DND-41 (cell line): Measurements from ENCODE around the gene AFF1.

Source experiments
- ATAC-seq: fragments of 200-7000 bp; cut with Tn5 transposase; 3 replicates; pipeline ENCODE4 v1.9.1; 2021; ENCODE audit warnings: low read depth; ENCODE audit not compliant: insufficient read depth
- DNase-seq: peaks from one replicate; pipeline ENCODE4 v3.0.0-alpha.2; 2020
- H2AFZ ChIP-seq: 2 replicates; pipeline ENCODE4 v1.6.0; 2012; ENCODE audit warnings: low read depth, low read length
- H3K27ac ChIP-seq: 2 replicates; pipeline ENCODE4 v1.5.1; 2012; ENCODE audit warnings: low read length, inconsistent platforms
- H3K27me3 ChIP-seq: fragments of 200-600 bp; sonication (generic); 2 replicates; pipeline ENCODE4 v1.6.0; 2012; ENCODE audit warnings: low read length, mild to moderate bottlenecking, inconsistent platforms; ENCODE audit not compliant: insufficient read depth, poor library complexity
- H3K36me3 ChIP-seq: 2 replicates; pipeline ENCODE4 v1.5.1; 2012; ENCODE audit warnings: low read length, inconsistent platforms; ENCODE audit not compliant: insufficient read depth
- H3K4me1 ChIP-seq: 2 replicates; pipeline ENCODE4 v1.5.1; 2012; ENCODE audit warnings: mild to moderate bottlenecking, low read length; ENCODE audit not compliant: insufficient read depth
- H3K4me2 ChIP-seq: 2 replicates; pipeline ENCODE4 v1.6.0; 2012; ENCODE audit warnings: mild to moderate bottlenecking, moderate library complexity, low read length, inconsistent platforms; ENCODE audit not compliant: insufficient read depth
- H3K4me3 ChIP-seq, 2 experiments: fragments of 200-600 bp in 1 of 2; shearing (Covaris generic) in 1 of 2; 2 replicates each; pipeline ENCODE4 v1.5.1; 2012 to 2016; ENCODE audit warnings: inconsistent platforms in 2 of 2, low read length in 2 of 2, mild to moderate bottlenecking in 2 of 2, low read depth in 1 of 2, moderate library complexity in 1 of 2
- H3K79me2 ChIP-seq: 2 replicates; pipeline ENCODE4 v1.6.0; 2012; ENCODE audit warnings: low read length, inconsistent platforms; ENCODE audit not compliant: insufficient read depth
- H3K9ac ChIP-seq: 2 replicates; pipeline ENCODE4 v1.6.0; 2012; ENCODE audit warnings: low read depth, mild to moderate bottlenecking, inconsistent platforms, low read length, moderate library complexity
- H3K9me3 ChIP-seq: 2 replicates; pipeline ENCODE4 v1.5.1; 2012; ENCODE audit warnings: low read length, moderate library complexity, mild to moderate bottlenecking, inconsistent platforms; ENCODE audit not compliant: insufficient read depth, severe bottlenecking
- H4K20me1 ChIP-seq: 2 replicates; pipeline ENCODE4 v1.6.0; 2012; ENCODE audit warnings: low read length; ENCODE audit not compliant: insufficient read depth
- EZH2 ChIP-seq: IDR thresholded peaks from 3 replicates; pipeline ENCODE4 v1.6.1; 2012; ENCODE audit warnings: borderline replicate concordance, low read depth, mild to moderate bottlenecking, moderate library complexity, low read length, inconsistent platforms; ENCODE audit not compliant: severe bottlenecking
- TF ChIP-seq, protein P1 (sequence below): IDR thresholded peaks from 2 replicates; pipeline ENCODE4 v1.5.1; 2012; ENCODE audit warnings: borderline replicate concordance, low read length, moderate library complexity, mild to moderate bottlenecking; ENCODE audit not compliant: poor library complexity, severe bottlenecking; ENCODE audit errors: extremely low read depth

AFF1 gene

DNA sequence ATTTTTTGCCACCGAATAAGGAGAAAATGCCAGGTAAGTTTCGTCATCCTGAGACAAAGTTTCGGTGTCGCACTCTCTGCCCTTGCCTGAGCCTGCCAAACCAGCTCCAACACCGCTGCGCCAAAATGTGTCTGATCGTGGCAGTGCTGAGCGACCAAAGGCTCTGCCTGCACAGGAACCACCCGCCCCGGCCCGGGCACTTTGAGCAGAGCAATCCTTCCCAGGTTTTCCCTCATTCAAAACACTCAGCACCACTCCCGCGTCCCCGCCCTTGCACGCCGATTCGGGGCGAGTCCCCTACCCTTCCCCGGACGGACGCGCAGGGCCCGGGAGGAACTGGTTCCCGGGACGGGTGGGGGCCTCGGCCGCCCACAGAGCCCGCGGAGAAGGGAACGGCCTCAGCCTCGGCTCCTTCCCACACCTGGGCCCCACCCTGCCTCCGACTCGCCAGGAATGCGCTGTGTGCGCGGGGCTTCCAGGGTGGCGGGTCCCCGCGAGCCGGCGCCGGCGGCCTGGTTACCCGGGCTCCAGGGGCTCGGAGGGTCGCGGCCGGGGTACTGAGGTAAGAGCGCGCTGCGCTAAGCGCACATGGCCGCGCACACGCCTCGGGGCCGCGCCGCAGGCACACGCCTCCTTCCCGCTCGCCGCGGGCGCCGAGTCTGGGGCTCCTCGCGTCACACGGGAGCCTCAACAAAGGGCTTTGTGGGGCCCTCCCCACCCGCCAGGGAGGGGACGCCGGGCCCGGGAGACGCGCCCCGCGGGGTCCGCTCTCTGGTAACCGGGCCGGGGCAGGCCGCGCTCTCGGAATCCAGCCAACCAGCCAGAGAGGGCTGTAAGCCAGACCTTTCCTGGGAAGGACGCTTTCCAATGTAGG lies 42.8 kb upstream of the AFF1 start, which contains the start of gene C4orf36:
C4orf36 (minus strand) TSS at position 661 of the 874 bp plus-strand sequence. CDS start 902 bp downstream, outside the sequence.
- no peaks in the 10 kb centered on the region for H4K20me1 ChIP-seq
- H3K4me2 ChIP-seq = peak within 1 kb of the TSS; percentile 71
- H3K27me3 ChIP-seq = peaks cover 11% of the 10 kb centered on the region
- no peaks in the 10 kb centered on the region for H3K9me3 ChIP-seq
- no peaks in the 10 kb centered on the region for H3K79me2 ChIP-seq
- H3K27ac ChIP-seq = no peak within 1 kb of the TSS
- H3K4me1 ChIP-seq = peaks cover 14% of the 10 kb centered on the region
- DNase-seq = peak; percentile 38
- peak within 1 kb of the TSS; percentile 53 for H3K9ac ChIP-seq
- H3K4me3 ChIP-seq = peak within 1 kb of the TSS; percentile 21 to 57; a peak in 3 of 4 replicates
- ATAC-seq = peak; percentile 78
- H2AFZ ChIP-seq = peak within 1 kb of the TSS; percentile 71
- no peaks in the 10 kb centered on the region for H3K36me3 ChIP-seq
- TF ChIP-seq EZH2 = no peak
- TF ChIP-seq, protein P1, sequence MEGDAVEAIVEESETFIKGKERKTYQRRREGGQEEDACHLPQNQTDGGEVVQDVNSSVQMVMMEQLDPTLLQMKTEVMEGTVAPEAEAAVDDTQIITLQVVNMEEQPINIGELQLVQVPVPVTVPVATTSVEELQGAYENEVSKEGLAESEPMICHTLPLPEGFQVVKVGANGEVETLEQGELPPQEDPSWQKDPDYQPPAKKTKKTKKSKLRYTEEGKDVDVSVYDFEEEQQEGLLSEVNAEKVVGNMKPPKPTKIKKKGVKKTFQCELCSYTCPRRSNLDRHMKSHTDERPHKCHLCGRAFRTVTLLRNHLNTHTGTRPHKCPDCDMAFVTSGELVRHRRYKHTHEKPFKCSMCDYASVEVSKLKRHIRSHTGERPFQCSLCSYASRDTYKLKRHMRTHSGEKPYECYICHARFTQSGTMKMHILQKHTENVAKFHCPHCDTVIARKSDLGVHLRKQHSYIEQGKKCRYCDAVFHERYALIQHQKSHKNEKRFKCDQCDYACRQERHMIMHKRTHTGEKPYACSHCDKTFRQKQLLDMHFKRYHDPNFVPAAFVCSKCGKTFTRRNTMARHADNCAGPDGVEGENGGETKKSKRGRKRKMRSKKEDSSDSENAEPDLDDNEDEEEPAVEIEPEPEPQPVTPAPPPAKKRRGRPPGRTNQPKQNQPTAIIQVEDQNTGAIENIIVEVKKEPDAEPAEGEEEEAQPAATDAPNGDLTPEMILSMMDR = no peak

DNA sequence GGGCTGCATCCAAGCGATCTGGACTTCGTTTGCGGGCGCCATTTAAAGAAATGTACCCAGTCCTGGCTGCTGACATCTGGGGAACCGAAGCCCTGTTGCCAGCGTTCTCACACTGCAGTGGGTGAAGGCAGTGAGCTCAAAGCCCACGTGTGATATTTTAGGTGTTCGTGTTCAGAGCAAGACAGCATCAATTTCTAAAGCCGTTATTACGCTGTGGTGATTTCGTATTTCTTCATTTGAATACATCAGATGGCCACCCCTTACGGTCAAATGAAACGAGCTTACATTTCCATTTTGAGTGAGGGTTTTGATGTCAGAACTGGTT lies 42.2 kb upstream of the AFF1 start:
- Histone ChIP-seq H3K27me3 (peaks cover 11% of the 10 kb centered on the region), H3K27ac (no peak overlapping the region), H3K79me2 (no peaks in the 10 kb centered on the region), H4K20me1 (no peaks in the 10 kb centered on the region), H2AFZ (peak overlapping the region; percentile 71), H3K36me3 (no peaks in the 10 kb centered on the region), H3K4me3 (peak overlapping the region; percentile 21 to 57; a peak in 3 of 4 replicates), H3K4me1 (peaks cover 14% of the 10 kb centered on the region), H3K4me2 (peak overlapping the region; percentile 71), H3K9ac (peak overlapping the region; percentile 53), H3K9me3 (no peaks in the 10 kb centered on the region)
- DNase-seq = no peak
- ATAC-seq = peak; percentile 41; the same call in 2 of the 3 replicates
- no peak for TF ChIP-seq EZH2
- TF ChIP-seq, protein P1 = no peak

DNA sequence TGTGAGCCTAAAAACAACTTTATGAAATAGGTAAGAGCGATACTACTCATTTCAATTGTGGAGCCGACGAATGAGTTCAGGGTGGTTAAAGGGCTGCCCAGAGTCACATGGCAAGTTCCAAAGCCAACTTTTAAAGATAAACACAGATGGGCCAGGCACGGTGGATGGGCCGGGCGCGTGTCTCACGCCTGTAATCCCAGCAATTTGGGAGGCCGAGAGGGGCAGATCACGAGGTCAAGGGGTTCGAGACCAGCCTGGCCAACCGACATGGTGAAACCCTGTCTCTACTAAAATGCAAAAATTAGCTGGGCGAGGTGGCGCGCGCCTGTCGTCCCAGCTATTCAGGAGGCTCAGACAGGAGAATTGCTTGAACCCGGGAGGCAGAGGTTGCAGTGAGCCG lies 41.7 kb upstream of the AFF1 start:
- Histone ChIP-seq H2AFZ (no peak overlapping the region), H3K9ac (no peak overlapping the region), H3K4me3 (no peak overlapping the region), H3K79me2 (no peaks in the 10 kb centered on the region), H3K27me3 (peaks cover 11% of the 10 kb centered on the region), H4K20me1 (no peaks in the 10 kb centered on the region), H3K4me2 (peak overlapping the region; percentile 71; the same call in 1 of the 2 replicates), H3K36me3 (no peaks in the 10 kb centered on the region), H3K4me1 (peaks cover 14% of the 10 kb centered on the region), H3K27ac (no peak overlapping the region), H3K9me3 (no peaks in the 10 kb centered on the region)
- TF ChIP-seq, protein P1 = no peak
- TF ChIP-seq EZH2 = no peak
- DNase-seq = no peak
- no peak for ATAC-seq
